Esophagus muscularis mucosa (tissue), 4 donors: Measurements from ENCODE around the gene GBP6.

ENCODE experiments used
- CTCF ChIP-seq, 3 experiments: fragments of 200-600 bp in 2 of 3; fragments of 450-650 bp in 1 of 3; sonication (generic) in 2 of 3; IDR thresholded peaks; one replicate each; pipeline ENCODE4 v1.5.1; 2017 to 2019; ENCODE audit warnings: antibody characterized with exemption in 3 of 3, mild to moderate bottlenecking in 2 of 3, moderate library complexity in 1 of 3
- EP300 ChIP-seq: sonication (generic); formaldehyde crosslinking; IDR thresholded peaks from one replicate; pipeline ENCODE4 v1.6.1; 2017; ENCODE audit warnings: antibody characterized with exemption
- POLR2A ChIP-seq: fragments of 450-650 bp; IDR thresholded peaks from one replicate; pipeline ENCODE4 v1.6.1; 2017; ENCODE audit warnings: antibody characterized with exemption, moderate library complexity, mild to moderate bottlenecking, low read depth
- POLR2AphosphoS5 ChIP-seq, 2 donors: sonication (generic); formaldehyde crosslinking; IDR thresholded peaks; one replicate each; pipeline ENCODE4 v1.6.1; 2017; ENCODE audit warnings: antibody characterized with exemption in 2 of 2

- TF ChIP-seq POLR2A (no peak), CTCF (IDR thresholded peaks at IDR 0.05) (no peak), POLR2AphosphoS5 (IDR thresholded peaks at IDR 0.05) (no peak), EP300 (no peak)
These were observed 41.5 kb upstream of the GBP6 start for GRCh38 chr1:89322402-89322801.
